B cell (primary cell): ENCODE data around the gene STON1. TPM values are rescaled to one million over a fixed set of nuclear protein-coding genes. Genes with fewer than 3 reads are reported as not detected.

ENCODE experiments used
- ATAC-seq: fragments of 200-7000 bp; cut with Tn5 transposase; one replicate; pipeline ENCODE4 v1.10.0; 2021; ENCODE audit warnings: low read depth, mild to moderate bottlenecking, moderate number of reproducible peaks, moderate library complexity
- CTCF ChIA-PET: fragments of 350-600 bp; sonication (Branson Sonifier 250); formaldehyde crosslinking; loops from one replicate; lab custom pipeline; 2021; ENCODE audit warnings: antibody characterized with exemption, inconsistent platforms; lab: Charles Lee
- POLR2A ChIA-PET: fragments of 350-600 bp; sonication (Branson Sonifier 250); formaldehyde crosslinking; loops from one replicate; lab custom pipeline; 2021; ENCODE audit warnings: antibody characterized with exemption; lab: Charles Lee
- DNase-seq: peaks from one replicate; pipeline ENCODE4 v3.0.0; 2013
- H2AFZ ChIP-seq: 2 replicates; pipeline ENCODE4 v1.6.1; 2012; ENCODE audit warnings: mild to moderate bottlenecking, low read depth, low read length; ENCODE audit not compliant: insufficient read depth, poor library complexity, severe bottlenecking
- H3K27ac ChIP-seq, 2 donors: 1 replicate in 1 of 2; 2 replicates in 1 of 2; pipeline ENCODE4 v1.5.1; 2012 to 2013; ENCODE audit warnings: low read length in 2 of 2, mild to moderate bottlenecking in 2 of 2, moderate library complexity in 1 of 2
- H3K27me3 ChIP-seq, 4 experiments: fragments of 200-600 bp in 1 of 4; sonication (generic) in 1 of 4; replicated peaks in 1 of 4; 1 replicate in 2 of 4; 2 replicates in 2 of 4; pipeline versions ENCODE4 v1.6.1 to v1.7.0; 2013 to 2016; ENCODE audit warnings: low read length in 3 of 4, mild to moderate bottlenecking in 2 of 4, mixed read lengths in 1 of 4, moderate library complexity in 1 of 4; ENCODE audit not compliant: insufficient read depth in 4 of 4, control insufficient read depth in 3 of 4; ENCODE audit errors: control extremely low read depth in 1 of 4
- H3K36me3 ChIP-seq, 2 experiments: replicated peaks in 1 of 2; 1 replicate in 1 of 2; 2 replicates in 1 of 2; pipeline versions ENCODE4 v1.6.1 to v1.7.1; 2013; ENCODE audit warnings: low read length in 1 of 2; ENCODE audit not compliant: insufficient read depth in 2 of 2, control insufficient read depth in 1 of 2; ENCODE audit errors: control extremely low read depth in 1 of 2, extremely low read depth in 1 of 2
- H3K4me1 ChIP-seq, 2 donors: fragments of 200-600 bp in 1 of 2; sonication (generic) in 1 of 2; 1 replicate in 1 of 2; 2 replicates in 1 of 2; pipeline versions ENCODE4 v1.5.1 to v1.6.1; 2013 to 2017; ENCODE audit warnings: low read length in 2 of 2; ENCODE audit not compliant: control insufficient read depth in 2 of 2, insufficient read depth in 2 of 2
- H3K4me2 ChIP-seq: replicated peaks from 2 replicates; pipeline ENCODE3; 2012; ENCODE audit warnings: mild to moderate bottlenecking, low read depth, low read length; ENCODE audit not compliant: poor library complexity, severe bottlenecking
- H3K4me3 ChIP-seq, 5 experiments: fragments of 200-600 bp in 1 of 5; sonication (generic) in 1 of 5; 1 replicate in 3 of 5; 2 replicates in 2 of 5; pipeline versions ENCODE4 v1.5.1 to v1.7.0; 2011 to 2016; ENCODE audit warnings: low read length in 4 of 5, mild to moderate bottlenecking in 4 of 5, low read depth in 2 of 5, control low read depth in 1 of 5, moderate library complexity in 1 of 5; ENCODE audit not compliant: insufficient read depth in 1 of 5; ENCODE audit errors: control extremely low read depth in 1 of 5, extremely low read depth in 1 of 5
- H3K79me2 ChIP-seq: fragments of 200-600 bp; sonication (generic); one replicate; pipeline ENCODE4 v1.6.0; 2016; ENCODE audit warnings: low read length; ENCODE audit not compliant: control insufficient read depth, insufficient read depth
- H3K9ac ChIP-seq: fragments of 200-600 bp; sonication (generic); 2 replicates; pipeline ENCODE4 v1.6.1; 2017; ENCODE audit warnings: mild to moderate bottlenecking, low read length, moderate library complexity
- H3K9me3 ChIP-seq, 3 donors: one replicate each; pipeline versions ENCODE4 v1.6.1 to v1.7.1; 2013; ENCODE audit warnings: low read length in 2 of 3; ENCODE audit not compliant: control insufficient read depth in 2 of 3, insufficient read depth in 1 of 3; ENCODE audit errors: control extremely low read depth in 1 of 3
- H4K20me1 ChIP-seq: 2 replicates; pipeline ENCODE4 v1.6.0; 2012; ENCODE audit warnings: mild to moderate bottlenecking, low read length; ENCODE audit not compliant: insufficient read depth, control insufficient read depth, poor library complexity, severe bottlenecking
- H3K27ac Mint-ChIP-seq: one replicate; pipeline ENCODE4 v1.8.0; 2021; ENCODE audit warnings: mixed read lengths
- H3K27me3 Mint-ChIP-seq: one replicate; pipeline ENCODE4 v1.8.0; 2021; ENCODE audit warnings: mixed read lengths
- H3K4me1 Mint-ChIP-seq: one replicate; pipeline ENCODE4 v1.8.0; 2021; ENCODE audit warnings: mixed read lengths
- H3K4me3 Mint-ChIP-seq: one replicate; pipeline ENCODE4 v1.8.0; 2021; ENCODE audit warnings: mixed read lengths
- H3K9me3 Mint-ChIP-seq: one replicate; pipeline ENCODE4 v1.8.0; 2022; ENCODE audit warnings: mixed read lengths; ENCODE audit not compliant: insufficient read depth
- CTCF ChIP-seq: fragments of 200-600 bp; IDR thresholded peaks from one replicate; pipeline ENCODE4 v1.8.0; 2022; ENCODE audit warnings: antibody characterized with exemption, mild to moderate bottlenecking
- EZH2 ChIP-seq: IDR thresholded peaks from 2 replicates; pipeline ENCODE4 v1.6.1; 2012; ENCODE audit warnings: borderline replicate concordance, low read depth, mild to moderate bottlenecking, moderate library complexity, low read length; ENCODE audit not compliant: insufficient read depth, poor library complexity, severe bottlenecking
- WGBS: methylation state at CpG from one replicate; pipeline ENCODE4 v1.1.5; 2013; ENCODE audit warnings: missing lambda C conversion rate; ENCODE audit not compliant: insufficient coverage; 5-methylcytosine and 5-hydroxymethylcytosine counted together
- intact Hi-C: fragments of 100-400 bp; cut with micrococcal nuclease; formaldehyde crosslinking; loops from one replicate; pipeline ENCODE4 v1.10.0; 2022
- polyA plus RNA-seq: library from polyadenylated mRNA; depleted of rRNA; stranded (reverse); fragments of >200 nt; gene quantifications from 2 replicates; pipeline ENCODE4 v1.2.3, GENCODE V29; 2012
- total RNA-seq, 2 donors: library from RNA; stranded (reverse); fragments of 120-200 nt in 1 of 2; gene quantifications; 1 replicate in 1 of 2; 2 replicates in 1 of 2; pipeline versions ENCODE4 v1.2.3 to v1.2.4, GENCODE V29; 2013 to 2022

The STON1 gene
- total and polyA plus RNA-seq, 2 donors (not counting 1 experiment from before 2014, with no cell fraction given): 0.46 to 2.0 TPM

GRCh38 chr2:48512571-48512970, 17.4 kb upstream of the STON1 start:
- Histone ChIP-seq H3K4me2 (no peak overlapping the region), H3K9me3 (no peaks in the 10 kb centered on the region), H3K4me1 (no peaks in the 10 kb centered on the region), H3K79me2 (no peaks in the 10 kb centered on the region), H3K9ac (no peak overlapping the region), H3K27me3 (no peaks in the 10 kb centered on the region), H3K4me3 (no peak overlapping the region), H3K27ac (no peak overlapping the region), H2AFZ (no peak overlapping the region), H3K36me3 (peaks cover 12 to 81% of the 10 kb centered on the region in 2 experiments), H4K20me1 (peaks cover 4% of the 10 kb centered on the region)
- DNase-seq: no peak
- Mint-ChIP-seq H3K4me3 (no peak overlapping the region), H3K4me1 (peaks cover 1% of the 10 kb centered on the region), H3K27me3 (no peaks in the 10 kb centered on the region), H3K9me3 (no peaks in the 10 kb centered on the region), H3K27ac (no peak overlapping the region)
- POLR2A ChIA-PET: no interaction called here
- ATAC-seq: no peak
- 100% methylated on average over 2 of the region's 4 CpGs for WGBS
- CTCF ChIA-PET: interaction anchor here (0.6 kb wide), 1 partner anchor 1178 kb away, joined by 3 read pairs; no protein-coding TSS in a partner anchor
- TF ChIP-seq CTCF: no peak
- TF ChIP-seq EZH2: no peak
- intact Hi-C loops: no loop called here

- H3K4me3 Mint-ChIP-seq: no peak overlapping the region
- Histone ChIP-seq H4K20me1 (peaks cover 4% of the 10 kb centered on the region), H3K4me1 (no peaks in the 10 kb centered on the region), H3K79me2 (no peaks in the 10 kb centered on the region), H3K4me3 (no peak overlapping the region), H3K9me3 (no peaks in the 10 kb centered on the region), H3K36me3 (peaks cover 18 to 82% of the 10 kb centered on the region in 2 experiments), H3K27ac (no peak overlapping the region), H3K27me3 (no peaks in the 10 kb centered on the region), H3K9ac (no peak overlapping the region), H3K4me2 (no peak overlapping the region), H2AFZ (no peak overlapping the region)
- ChIA-PET POLR2A (no interaction called here), CTCF (no interaction called here)
- H3K27me3 Mint-ChIP-seq: no peaks in the 10 kb centered on the region
- no peak overlapping the region for H3K27ac Mint-ChIP-seq
- no peaks in the 10 kb centered on the region for H3K9me3 Mint-ChIP-seq
- DNase-seq: no peak
- TF ChIP-seq CTCF (no peak), EZH2 (no peak)
- WGBS: 100% methylated on average over 4 of the region's 9 CpGs
- intact Hi-C loops: no loop called here
- ATAC-seq: no peak
- no peaks in the 10 kb centered on the region for H3K4me1 Mint-ChIP-seq
Observed at GRCh38 chr2:48514348-48515003, 15.5 kb upstream of the STON1 start.
